ENCODE measurements around the gene SURF1.

DNA sequence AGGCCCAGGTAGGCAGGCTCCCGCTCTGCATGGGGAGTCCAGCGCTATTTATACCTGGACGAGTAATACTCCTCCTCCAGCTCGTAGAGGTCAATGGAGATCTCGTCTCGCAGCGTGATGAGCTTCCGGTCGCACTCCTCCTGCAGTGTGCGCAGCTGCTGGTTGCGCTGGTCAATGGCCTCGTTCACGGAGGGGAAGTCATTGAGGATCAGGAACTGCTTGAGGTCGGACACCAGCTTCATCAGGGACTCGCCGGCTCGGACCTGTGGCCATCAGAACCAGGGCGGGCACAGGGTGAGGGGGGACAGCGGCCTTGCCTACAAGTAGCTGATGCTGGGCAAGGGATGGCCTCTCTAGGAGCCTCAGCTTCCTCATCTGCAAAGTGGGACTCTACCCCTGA, 12.2 kb downstream of the SURF1 start:
- TF ChIP-seq CTCF (IDR thresholded peaks at IDR 0.05; ENCODE audit: insufficient read depth, low read length) (no peak), POLR2AphosphoS5 (IDR thresholded peaks at IDR 0.05; ENCODE audit: low read depth) (no peak), SPI1 (IDR thresholded peaks at IDR 0.05; ENCODE audit: borderline replicate concordance, low read depth) (no peak)

Measured in HL-60 (cell line).